Activated CD4-positive, alpha-beta T cell treated with anti-CD3 and anti-CD28 coated beads, Interleukin-2, amount 50 U/mL, for 24 hours (primary cell): ENCODE data around the gene TMEM45A.

ENCODE experiments used
- DNase-seq, 2 donors: peaks; one replicate each; pipeline ENCODE4 v3.0.0-alpha.2; 2020; ENCODE audit warnings: low read depth in 1 of 2, low spot score in 1 of 2

Gene TMEM45A

DNA sequence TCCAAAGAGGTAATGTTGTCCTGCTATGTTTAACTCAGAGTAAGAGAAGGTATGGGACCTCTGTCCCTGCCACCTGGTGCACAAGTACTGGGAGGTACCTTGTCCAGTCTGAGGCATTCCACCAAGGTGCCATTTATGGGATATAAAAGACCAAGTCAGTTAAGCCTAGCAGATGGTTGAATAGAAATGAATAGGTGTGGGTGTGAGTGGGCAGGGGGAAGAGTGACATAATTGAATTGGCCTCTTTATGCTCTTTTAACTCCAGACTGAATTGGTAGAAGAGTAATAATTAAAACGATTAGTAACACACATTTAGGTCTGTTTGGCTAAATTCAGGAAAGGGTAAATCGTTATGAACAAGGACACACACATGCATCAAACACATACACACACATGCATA is 117.5 kb downstream of the TMEM45A start:
- no peak for DNase-seq

DNA sequence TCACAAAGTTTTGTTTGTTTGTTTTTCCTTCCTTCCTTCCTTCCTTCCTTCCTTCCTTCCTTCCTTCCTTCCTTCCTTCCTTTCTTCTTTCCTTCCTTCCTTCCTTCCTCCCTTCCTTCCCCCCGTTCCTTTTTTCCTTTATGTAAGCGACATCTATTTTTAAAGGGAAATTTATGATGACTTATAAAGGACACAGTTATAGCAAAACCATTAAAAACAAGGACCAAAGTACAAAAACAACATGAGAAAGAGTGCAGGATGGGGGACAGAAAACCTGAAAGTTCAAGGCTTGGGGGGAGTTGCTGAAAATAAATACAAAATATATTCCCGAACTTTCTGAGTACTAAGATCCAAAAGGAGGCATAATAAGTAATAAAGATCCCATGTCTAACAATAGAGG is 118.8 kb downstream of the TMEM45A start:
- no peak for DNase-seq

- no peak for DNase-seq
Measured at GRCh38 chr3:100613721-100614390, 121.4 kb downstream of the TMEM45A start.

GRCh38 chr3:100614941-100615340 is 122.5 kb downstream of the TMEM45A start:
- DNase-seq = no peak

GRCh38 chr3:100615684-100616083 is 123.3 kb downstream of the TMEM45A start:
- no peak for DNase-seq

DNA sequence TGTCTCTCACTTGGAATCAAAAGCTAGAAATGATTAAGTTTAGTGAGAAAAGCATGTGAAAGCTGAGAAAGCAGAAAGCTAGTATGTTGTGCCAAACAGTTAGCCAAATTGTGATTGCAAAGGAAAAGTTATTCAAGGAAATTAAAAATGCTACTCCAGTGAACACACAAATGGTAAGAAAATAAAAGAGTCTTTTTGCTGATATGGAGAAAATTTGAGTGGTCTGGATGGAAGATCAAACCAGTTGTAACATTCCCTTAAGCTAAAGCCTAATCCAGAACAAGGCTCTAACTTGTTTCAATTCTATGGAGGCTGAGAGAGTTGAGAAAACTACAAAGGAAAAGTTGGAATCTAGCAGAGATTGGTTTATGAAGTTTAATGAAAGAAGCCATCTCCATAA is 128.8 kb downstream of the TMEM45A start:
- no peak for DNase-seq
